ENCODE data around the gene STKLD1.

STKLD1 gene

GRCh38 chr9:133420392-133420827, 44.2 kb downstream of the STKLD1 start:
- DNase-seq = no peak

- no peak for DNase-seq
These were observed 45.7 kb downstream of the STKLD1 start, which contains the start of gene ADAMTS13 for GRCh38 chr9:133421615-133422542. Gene ADAMTS13, plus strand, starts transcription at chr9:133422367. Its CDS starts 77 bp downstream, at chr9:133422444.

DNA sequence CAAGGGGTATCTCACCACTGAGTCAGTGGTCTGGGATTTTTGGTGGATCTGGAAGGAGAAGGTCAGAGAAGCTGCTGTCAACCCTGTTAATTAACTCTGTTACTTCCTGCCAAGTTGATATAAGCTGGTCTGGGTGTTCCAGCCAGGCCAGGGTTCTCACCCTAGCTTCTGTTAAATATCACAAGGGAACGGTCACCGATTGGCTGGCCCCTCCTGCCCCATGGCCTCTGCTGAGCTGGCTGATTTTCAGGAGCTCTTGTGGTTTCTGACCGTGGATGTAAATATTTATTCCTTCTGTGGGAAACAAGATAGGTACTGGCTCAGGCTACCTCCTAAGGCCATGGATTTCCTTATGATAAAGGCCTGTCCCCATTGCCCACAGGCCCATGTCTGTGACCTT, 47.0 kb downstream of the STKLD1 start:
- DNase-seq = no peak

- DNase-seq = no peak
These were observed 48.0 kb downstream of the STKLD1 start for GRCh38 chr9:133424187-133424586.

DNA sequence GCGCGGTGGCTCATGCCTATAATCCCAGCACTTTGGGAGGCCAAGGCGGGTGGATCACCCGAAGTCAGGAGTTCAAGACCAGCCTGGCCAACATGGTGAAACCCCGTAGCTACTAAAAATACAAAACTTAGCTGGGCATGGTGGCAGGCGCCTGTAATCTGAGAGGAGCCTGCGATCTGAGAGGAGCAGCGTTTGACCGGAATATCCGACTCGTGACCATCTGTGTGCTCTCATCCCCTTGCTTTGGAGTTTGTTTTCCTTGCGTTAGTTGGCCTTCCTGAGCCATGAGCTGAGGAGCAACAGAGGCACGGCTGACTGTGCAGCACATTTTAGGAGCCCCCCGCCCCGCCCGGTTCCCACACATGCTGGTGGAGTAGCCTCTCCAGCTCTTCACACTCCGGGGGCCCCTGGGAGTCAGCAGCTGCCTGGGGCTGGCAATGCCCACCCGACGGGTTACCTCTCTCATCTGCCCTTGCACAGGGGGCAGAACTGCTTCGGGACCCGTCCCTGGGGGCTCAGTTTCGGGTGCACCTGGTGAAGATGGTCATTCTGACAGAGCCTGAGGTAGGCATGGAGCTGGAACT, 49.0 kb downstream of the STKLD1 start:
- DNase-seq = no peak

DNA sequence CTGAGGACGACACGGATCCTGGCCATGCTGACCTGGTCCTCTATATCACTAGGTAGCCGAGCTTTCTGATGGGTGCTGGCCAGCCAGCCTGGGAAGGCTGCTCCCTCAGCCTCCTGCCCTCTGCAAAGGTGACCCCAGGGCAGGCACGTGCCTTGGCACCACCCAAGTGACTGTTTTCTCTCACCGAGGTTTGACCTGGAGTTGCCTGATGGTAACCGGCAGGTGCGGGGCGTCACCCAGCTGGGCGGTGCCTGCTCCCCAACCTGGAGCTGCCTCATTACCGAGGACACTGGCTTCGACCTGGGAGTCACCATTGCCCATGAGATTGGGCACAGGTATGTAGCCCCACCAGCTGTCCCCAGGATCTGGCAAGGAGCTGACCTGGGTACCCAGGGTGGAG, 49.8 kb downstream of the STKLD1 start:
- no peak for DNase-seq

DNA sequence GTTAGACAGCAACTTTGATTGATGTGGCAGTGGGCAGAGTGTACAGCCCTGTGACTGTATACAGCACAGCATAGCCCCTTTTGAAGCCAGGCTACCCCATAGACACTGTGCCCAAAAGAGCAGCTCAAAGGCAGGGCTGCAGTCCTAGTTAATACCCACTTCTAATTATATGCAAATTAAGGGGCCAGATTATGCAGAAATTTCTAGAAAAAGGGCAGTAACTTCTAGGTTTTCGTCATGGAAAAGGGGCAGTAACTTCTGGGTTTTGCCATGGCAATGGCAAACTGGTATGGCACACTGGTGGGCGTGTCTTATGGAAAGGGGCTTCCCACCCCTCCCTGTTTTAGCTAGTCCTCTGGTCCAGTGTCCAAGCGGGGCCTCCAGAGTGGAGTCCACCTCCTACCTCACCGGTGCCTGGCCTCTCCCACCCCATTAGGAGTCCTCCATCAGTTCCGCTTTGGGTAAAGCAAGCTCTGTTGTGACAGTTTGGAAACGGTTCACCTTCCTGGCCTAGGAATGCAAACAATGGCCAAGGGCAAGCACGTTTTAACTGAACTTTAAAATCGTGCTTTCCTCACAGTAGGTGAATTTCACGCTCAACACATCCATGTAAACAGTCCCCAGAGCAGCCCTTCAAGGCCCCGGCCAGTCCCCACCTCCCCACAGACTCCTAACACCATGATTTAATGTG, 51.6 kb downstream of the STKLD1 start:
- DNase-seq = no peak

- DNase-seq = no peak
These were observed 52.5 kb downstream of the STKLD1 start for GRCh38 chr9:133428617-133429101.

DNA sequence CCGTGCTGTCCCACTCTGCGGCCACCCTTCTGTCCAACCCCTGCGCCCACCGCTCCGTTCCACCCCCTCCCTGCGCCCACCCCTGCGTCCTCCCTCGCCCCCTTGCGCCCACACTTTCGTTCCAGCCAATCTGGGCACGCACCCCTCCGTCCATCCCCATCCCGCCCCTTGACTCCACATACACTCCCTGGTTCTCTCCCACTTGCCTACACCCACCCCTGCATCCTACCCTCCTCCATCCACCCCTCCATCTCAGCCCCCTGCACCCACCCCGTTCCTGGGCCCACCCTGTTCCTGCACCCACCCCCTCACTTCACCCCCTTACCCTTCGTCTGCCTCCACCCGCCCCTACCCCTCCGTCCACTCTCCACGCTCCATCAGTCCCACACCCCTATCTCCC, 53.0 kb downstream of the STKLD1 start:
- no peak for DNase-seq

DNA sequence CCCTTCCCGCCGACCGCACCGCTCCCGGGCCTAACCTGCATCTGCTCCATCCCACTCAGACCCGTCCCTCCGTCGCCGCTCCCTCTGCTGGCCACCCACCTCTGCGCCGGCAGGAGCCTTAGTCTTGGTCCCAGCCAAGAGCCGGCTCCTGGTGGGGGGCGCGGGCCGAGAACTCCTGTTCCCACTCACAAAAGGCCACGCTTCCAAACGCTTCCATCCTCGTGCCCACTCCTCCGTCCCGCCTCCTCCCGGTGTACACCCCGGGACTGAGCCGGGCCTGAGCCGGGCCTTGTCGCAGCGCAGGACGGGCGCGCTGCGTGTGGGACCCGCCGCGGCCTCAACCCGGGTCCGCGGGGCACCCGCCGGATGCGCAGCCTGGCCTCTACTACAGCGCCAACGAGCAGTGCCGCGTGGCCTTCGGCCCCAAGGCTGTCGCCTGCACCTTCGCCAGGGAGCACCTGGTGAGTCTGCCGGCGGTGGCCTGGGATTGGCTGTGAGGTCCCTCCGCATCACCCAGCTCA, 53.5 kb downstream of the STKLD1 start:
- no peak for DNase-seq

GRCh38 chr9:133430244-133430643, 54.1 kb downstream of the STKLD1 start:
- DNase-seq = no peak

GRCh38 chr9:133433351-133433843, 57.2 kb downstream of the STKLD1 start:
- DNase-seq = no peak

DNA sequence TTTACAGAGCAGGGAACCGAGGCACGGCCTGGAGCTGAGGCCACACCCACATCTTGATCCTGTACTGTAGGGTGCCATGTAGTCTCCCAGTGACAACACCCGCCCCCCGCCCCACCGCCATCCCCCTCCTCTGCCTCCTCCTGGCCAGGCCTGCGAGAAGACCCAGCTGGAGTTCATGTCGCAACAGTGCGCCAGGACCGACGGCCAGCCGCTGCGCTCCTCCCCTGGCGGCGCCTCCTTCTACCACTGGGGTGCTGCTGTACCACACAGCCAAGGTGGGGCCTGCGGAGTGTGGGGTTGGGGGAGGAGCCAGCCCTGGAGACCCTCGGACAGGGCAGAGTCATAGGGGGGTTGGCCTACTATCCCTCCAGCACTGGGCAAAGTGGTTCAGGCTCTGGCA, 60.5 kb downstream of the STKLD1 start:
- no peak for DNase-seq

GRCh38 chr9:133437753-133438531, 61.8 kb downstream of the STKLD1 start:
- no peak for DNase-seq

DNA sequence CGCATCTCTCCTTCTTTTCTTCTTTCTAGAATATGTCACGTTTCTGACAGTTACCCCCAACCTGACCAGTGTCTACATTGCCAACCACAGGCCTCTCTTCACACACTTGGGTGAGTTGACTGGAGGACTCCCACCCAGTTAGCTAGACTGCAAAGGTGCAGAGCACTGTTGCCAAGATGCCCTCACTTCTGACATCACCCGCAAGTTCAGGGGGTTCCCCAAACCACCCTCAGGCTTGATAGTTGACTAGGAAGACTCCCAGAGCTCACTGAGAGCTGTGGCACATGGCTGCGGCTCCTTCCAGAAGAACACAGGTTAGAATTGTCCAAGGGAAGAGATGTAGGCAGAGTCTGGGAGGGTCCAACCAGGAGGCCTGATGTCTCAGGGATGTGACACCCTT, 63.2 kb downstream of the STKLD1 start:
- no peak for DNase-seq

GRCh38 chr9:133440874-133441273, 64.7 kb downstream of the STKLD1 start:
- DNase-seq = no peak

DNA sequence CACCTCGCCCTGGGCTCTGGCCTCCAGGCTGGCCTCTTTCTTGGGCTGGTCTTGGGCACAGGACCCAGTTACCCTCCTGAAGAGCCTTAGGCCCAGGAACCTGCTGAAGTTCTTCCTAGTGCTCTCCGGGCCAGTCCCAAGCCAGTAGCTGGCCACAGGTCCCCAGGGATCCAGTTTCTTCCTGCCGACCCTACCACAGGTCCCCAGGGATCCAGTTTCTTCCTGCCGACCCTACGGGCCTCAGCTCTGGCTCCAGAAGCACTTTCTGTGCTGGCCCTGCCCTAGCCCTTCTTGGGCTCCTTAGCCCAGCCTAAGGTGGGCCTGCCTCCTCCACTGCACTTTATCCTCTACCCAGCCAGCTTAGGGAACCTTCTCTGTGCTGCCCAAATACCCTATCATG, 65.4 kb downstream of the STKLD1 start:
- DNase-seq = no peak

- DNase-seq = no peak
These were observed 67.1 kb downstream of the STKLD1 start for GRCh38 chr9:133443248-133443647.

- no peak for DNase-seq
These were observed 67.8 kb downstream of the STKLD1 start for GRCh38 chr9:133443982-133444381.

- DNase-seq = no peak
These were observed 69.3 kb downstream of the STKLD1 start for GRCh38 chr9:133445293-133445969.

DNA sequence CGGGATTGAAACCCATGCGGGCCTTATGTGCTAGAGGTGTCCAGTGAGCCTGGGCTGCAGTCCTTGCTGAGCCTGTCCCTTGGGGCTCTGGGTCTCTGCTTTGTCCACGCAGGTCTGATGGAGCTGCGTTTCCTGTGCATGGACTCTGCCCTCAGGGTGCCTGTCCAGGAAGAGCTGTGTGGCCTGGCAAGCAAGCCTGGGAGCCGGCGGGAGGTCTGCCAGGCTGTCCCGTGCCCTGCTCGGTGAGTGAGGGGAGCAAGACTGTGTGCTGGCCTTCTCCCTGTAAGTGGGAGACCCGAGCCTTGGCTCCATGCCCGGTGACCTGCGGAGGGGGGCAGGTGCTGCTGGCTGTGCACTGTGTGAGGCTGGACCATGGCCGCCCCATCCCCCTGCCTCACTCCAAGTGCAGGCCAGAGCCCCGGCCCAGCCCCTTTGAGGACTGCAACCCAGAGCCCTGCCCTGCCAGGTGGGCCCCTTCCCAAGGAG, 72.4 kb downstream of the STKLD1 start:
- DNase-seq = no peak

Data from bone marrow (tissue), 2 donors.